Testis (tissue), 3 donors: ENCODE results near the gene PDZD8. TPM values are rescaled to one million over a fixed set of nuclear protein-coding genes. Genes with fewer than 3 reads are reported as not detected.

ENCODE experiments used
- DNase-seq: peaks from one replicate; pipeline ENCODE4 v3.0.0-alpha.2; 2019
- H3K27ac ChIP-seq, 2 donors: fragments of 200-600 bp; sonication (generic); one replicate each; pipeline ENCODE4 v1.5.1; 2019
- H3K27me3 ChIP-seq: fragments of 200-600 bp; sonication (generic); one replicate; pipeline ENCODE4 v1.5.1; 2019
- H3K36me3 ChIP-seq: fragments of 200-600 bp; sonication (generic); one replicate; pipeline ENCODE4 v1.5.1; 2017; ENCODE audit warnings: low read depth; ENCODE audit errors: missing control alignments
- H3K4me1 ChIP-seq: fragments of 200-600 bp; sonication (generic); one replicate; pipeline ENCODE4 v1.5.1; 2019
- H3K4me3 ChIP-seq, 2 donors: fragments of 200-600 bp; sonication (generic); one replicate each; pipeline ENCODE4 v1.5.1; 2017 to 2019
- H3K9me3 ChIP-seq: fragments of 200-600 bp; sonication (generic); one replicate; pipeline ENCODE4 v1.5.1; 2017
- CTCF ChIP-seq, 3 experiments: fragments of 450-650 bp in 2 of 3; fragments of 200-600 bp in 1 of 3; sonication (generic) in 1 of 3; IDR thresholded peaks; one replicate each; pipeline ENCODE4 v1.5.1; 2016 to 2019; ENCODE audit warnings: antibody characterized with exemption in 3 of 3, mild to moderate bottlenecking in 2 of 3, moderate library complexity in 1 of 3
- POLR2A ChIP-seq: fragments of 450-650 bp; IDR thresholded peaks from one replicate; pipeline ENCODE4 v1.6.1; 2017; ENCODE audit warnings: antibody characterized with exemption, mild to moderate bottlenecking, moderate library complexity
- WGBS, 2 donors: methylation state at CpG; one replicate each; pipeline ENCODE4 v1.1.5; 2018; 5-methylcytosine and 5-hydroxymethylcytosine counted together
- intact Hi-C: fragments of 100-400 bp; cut with DNase I; formaldehyde crosslinking; loops from one replicate; pipeline ENCODE4 v1.15.1; 2023; ENCODE audit warnings: low total_unique reads
- polyA plus RNA-seq: library from polyadenylated mRNA; stranded (reverse); fragments of 350-450 nt; fragmentation: Illumina TruSeq; extraction: RNeasy Lipid Tissue Mini Kit (QIAGEN cat#74804); gene quantifications from one replicate; pipeline ENCODE4 v1.2.3, GENCODE V29; 2014; ENCODE audit warnings: low read depth, low replicate concordance; ENCODE audit not compliant: insufficient read depth
- total RNA-seq, 2 donors: library from RNA; depleted of rRNA; stranded (reverse); fragments of >200 nt; gene quantifications; one replicate each; pipeline ENCODE4 v1.2.3, GENCODE V29; 2016

Gene PDZD8
- total and polyA plus RNA-seq, 3 donors from 2014 or later: 49.6 to 120 (median 107) TPM

GRCh38 chr10:117260084-117260483 lies 115.2 kb downstream of the PDZD8 start:
- no peak for DNase-seq
- Histone ChIP-seq H3K27me3 (no peaks in the 10 kb centered on the region), H3K9me3 (no peaks in the 10 kb centered on the region), H3K4me1 (peaks cover 6% of the 10 kb centered on the region), H3K4me3 (no peak overlapping the region), H3K36me3 (no peaks in the 10 kb centered on the region), H3K27ac (no peak overlapping the region)
- 60 to 63% methylated on average over 4 of the region's 4 CpGs for WGBS, 2 donors
- intact Hi-C loops: no loop called here
- TF ChIP-seq CTCF (IDR thresholded peaks at IDR 0.05): no peak
- no peak for TF ChIP-seq POLR2A

DNA sequence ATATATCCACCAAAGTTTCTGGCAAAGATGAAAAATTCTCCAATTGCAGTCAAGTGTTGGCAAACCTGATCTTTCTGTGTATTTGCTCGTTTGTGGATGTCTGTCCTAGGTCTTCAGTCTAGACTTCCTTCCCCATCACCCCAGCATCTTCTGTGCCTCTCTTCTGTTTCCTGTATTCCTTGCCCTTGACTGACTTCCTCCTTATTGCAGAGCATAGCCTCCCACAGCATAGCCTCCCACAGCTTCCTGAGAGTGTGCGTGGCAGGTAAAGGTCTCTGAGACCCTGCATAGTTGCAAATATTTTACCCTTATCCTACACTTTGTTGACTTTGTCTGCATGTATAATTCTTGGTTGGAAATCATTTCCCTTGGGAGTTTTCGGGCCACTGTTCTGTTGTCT lies 116.0 kb downstream of the PDZD8 start:
- H3K27me3 ChIP-seq: no peaks in the 10 kb centered on the region
- WGBS, 2 donors: 58 to 75% methylated on average over 3 of the region's 3 CpGs
- TF ChIP-seq POLR2A (no peak), CTCF (IDR thresholded peaks at IDR 0.05) (no peak)
- peaks cover 10% of the 10 kb centered on the region for H3K4me1 ChIP-seq
- H3K4me3 ChIP-seq: no peak overlapping the region
- intact Hi-C loops: no loop called here
- no peak overlapping the region for H3K27ac ChIP-seq
- no peak for DNase-seq
- no peaks in the 10 kb centered on the region for H3K9me3 ChIP-seq
- no peaks in the 10 kb centered on the region for H3K36me3 ChIP-seq

- intact Hi-C loops: no loop called here
- no peaks in the 10 kb centered on the region for H3K9me3 ChIP-seq
- H3K27me3 ChIP-seq: no peaks in the 10 kb centered on the region
- no peaks in the 10 kb centered on the region for H3K36me3 ChIP-seq
- H3K4me1 ChIP-seq: peaks cover 10% of the 10 kb centered on the region
- no peak for DNase-seq
- 90 to 100% methylated on average over 3 of the region's 3 CpGs for WGBS, 2 donors
- TF ChIP-seq POLR2A: no peak
- TF ChIP-seq CTCF (IDR thresholded peaks at IDR 0.05): no peak
- no peak overlapping the region for H3K27ac ChIP-seq
- no peak overlapping the region for H3K4me3 ChIP-seq
Observed at GRCh38 chr10:117257721-117258120, 117.5 kb downstream of the PDZD8 start.

DNA sequence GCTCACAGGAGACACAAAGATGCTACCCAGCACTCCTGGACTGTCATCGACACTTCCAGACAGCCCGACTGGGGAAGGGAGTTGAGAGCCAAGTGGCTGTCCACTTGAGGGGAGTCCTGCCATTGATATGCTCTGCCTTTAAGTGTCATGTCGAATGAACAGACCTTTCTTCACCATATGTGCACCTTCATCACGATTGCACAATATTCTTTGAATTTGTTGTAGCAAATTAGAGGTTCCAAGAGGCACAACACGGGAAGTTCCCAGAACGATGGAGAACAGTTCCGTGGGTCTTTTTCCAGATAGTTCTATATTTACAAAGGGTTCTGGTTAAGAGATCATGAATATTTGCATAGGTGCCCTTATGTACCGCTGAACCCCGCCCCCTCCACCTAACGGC lies 118.3 kb downstream of the PDZD8 start:
- Histone ChIP-seq H3K27me3 (no peaks in the 10 kb centered on the region), H3K36me3 (no peaks in the 10 kb centered on the region), H3K4me1 (peaks cover 10% of the 10 kb centered on the region), H3K4me3 (no peak overlapping the region), H3K27ac (no peak overlapping the region), H3K9me3 (no peaks in the 10 kb centered on the region)
- no peak for DNase-seq
- intact Hi-C loops: no loop called here
- no peak for TF ChIP-seq POLR2A
- TF ChIP-seq CTCF (IDR thresholded peaks at IDR 0.05): no peak
- 74 to 80% methylated on average over 10 of the region's 10 CpGs for WGBS, 2 donors

- intact Hi-C loops: no loop called here
- no peak for DNase-seq
- 84 to 90% methylated on average over 9 of the region's 9 CpGs for WGBS, 2 donors
- Histone ChIP-seq H3K36me3 (no peaks in the 10 kb centered on the region), H3K27ac (no peak overlapping the region), H3K4me3 (no peak overlapping the region), H3K9me3 (no peaks in the 10 kb centered on the region), H3K4me1 (peaks cover 10% of the 10 kb centered on the region), H3K27me3 (no peaks in the 10 kb centered on the region)
- TF ChIP-seq CTCF (IDR thresholded peaks at IDR 0.05): no peak
- no peak for TF ChIP-seq POLR2A
Observed at GRCh38 chr10:117255835-117256460, 119.3 kb downstream of the PDZD8 start.
